Adrenal gland (tissue), 12 donors: ENCODE results near the gene GALR2. TPM values are rescaled to one million over a fixed set of nuclear protein-coding genes. Genes with fewer than 3 reads are reported as not detected.

Experiments used
- DNase-seq, 7 donors: peaks; one replicate each; pipeline ENCODE4 v3.0.0-alpha.2; 2019 to 2020
- H3K27ac ChIP-seq, 5 donors: fragments of 200-600 bp; sonication (generic) in 4 of 5; 1 replicate in 3 of 5; 2 replicates in 2 of 5; pipeline versions ENCODE4 v1.5.1 to v1.8.0; 2016 to 2020; ENCODE audit warnings: mild to moderate bottlenecking in 1 of 5
- H3K27me3 ChIP-seq: fragments of 200-600 bp; 2 replicates; pipeline ENCODE4 v1.8.0; 2021
- H3K36me3 ChIP-seq, 2 donors: fragments of 200-600 bp; replicated peaks in 1 of 2; 1 replicate in 1 of 2; 2 replicates in 1 of 2; pipeline versions ENCODE4 v1.5.1 to v1.8.0; 2018 to 2022
- H3K4me1 ChIP-seq, 2 donors: fragments of 200-600 bp; replicated peaks in 1 of 2; 1 replicate in 1 of 2; 2 replicates in 1 of 2; pipeline versions ENCODE4 v1.5.1 to v1.8.0; 2018 to 2021
- H3K4me3 ChIP-seq, 4 donors: fragments of 200-600 bp; sonication (generic) in 3 of 4; one replicate each; pipeline ENCODE4 v1.5.1; 2016 to 2018
- H3K9me3 ChIP-seq, 3 donors: fragments of 200-600 bp; sonication (generic) in 1 of 3; replicated peaks in 1 of 3; 1 replicate in 2 of 3; 2 replicates in 1 of 3; pipeline versions ENCODE4 v1.5.1 to v1.8.0; 2016 to 2021
- CTCF ChIP-seq, 6 experiments: fragments of 450-650 bp in 4 of 6; fragments of 200-600 bp in 2 of 6; sonication (generic) in 1 of 6; IDR thresholded peaks; 1 replicate in 5 of 6; 2 replicates in 1 of 6; pipeline versions ENCODE4 v1.5.1 to v1.8.0; 2016 to 2021; ENCODE audit warnings: antibody characterized with exemption in 6 of 6, mild to moderate bottlenecking in 2 of 6, moderate library complexity in 1 of 6
- POLR2A ChIP-seq, 2 donors: fragments of 450-650 bp; IDR thresholded peaks; one replicate each; pipeline ENCODE4 v1.6.1; 2017; ENCODE audit warnings: antibody characterized with exemption in 2 of 2, mild to moderate bottlenecking in 2 of 2, moderate library complexity in 1 of 2
- WGBS, 4 donors: extraction: QIAGEN DNeasy Blood & Tissue Kit in 2 of 4; methylation state at CpG; one replicate each; pipeline versions ENCODE4 v1.1.5 to v1.1.7; 2013 to 2017; 5-methylcytosine and 5-hydroxymethylcytosine counted together
- intact Hi-C, 2 donors: fragments of 100-400 bp; cut with DNase I; formaldehyde crosslinking; loops; one replicate each; pipeline versions ENCODE4 v1.14.1 to v1.15.0; 2022 to 2023
- polyA plus RNA-seq, 3 donors: library from polyadenylated mRNA; stranded (reverse); fragments of 200-250 nt in 2 of 3; fragments of 350-450 nt in 1 of 3; fragmentation: Illumina TruSeq in 1 of 3; extraction: RNeasy Lipid Tissue Mini Kit (QIAGEN cat#74804) in 1 of 3; gene quantifications; one replicate each; pipeline ENCODE4 v1.2.3, GENCODE V29; 2013 to 2014
- total RNA-seq, 9 donors: library from RNA; depleted of rRNA in 4 of 9; stranded (reverse); fragments of >200 nt in 4 of 9; fragments of 120-200 nt in 1 of 9; fragmentation: NEBNext Ultra II Directional in 1 of 9; extraction: Animal tissue kit (Norgen Biotek cat#: 25700) in 1 of 9; gene quantifications; one replicate each; pipeline versions ENCODE4 v1.1.0 to v1.2.4, GENCODE V29; 2013 to 2023
- donor health status: healthy with polysubstance abuse.
- donor health status: Bipolar disorder and iron deficiency.
- donor health status: DM: yes; HTN: yes; CAD: no.
- donor health status: DM: no; HTN: no; CAD: no.
- donor health status: DM: no; HTN: no; CAD: no.
- donor health status: DM: yes; HTN: yes; CAD: no.

The GALR2 gene
- total and polyA plus RNA-seq, 12 donors, result 0.27 TPM; not detected in 11

- Histone ChIP-seq H3K4me3 (no peak overlapping the region), H3K9me3 (no peaks in the 10 kb centered on the region), H3K4me1 (peaks cover 7 to 22% of the 10 kb centered on the region in 2 donors), H3K36me3 (peaks cover 0 to 9% of the 10 kb centered on the region in 2 donors), H3K27ac (no peak overlapping the region), H3K27me3 (no peaks in the 10 kb centered on the region)
- 71 to 83% (median 75%) methylated on average over 12 to 13 of the region's 13 CpGs for WGBS, 4 donors
- TF ChIP-seq POLR2A (IDR thresholded peaks at IDR 0.05) (no peak), CTCF (IDR thresholded peaks at IDR 0.05) (no peak)
- intact Hi-C loops, result no loop called here
- DNase-seq, result no peak
Observed at GRCh38 chr17:76034428-76035350, 39.9 kb upstream of the GALR2 start.

- H3K9me3 ChIP-seq, result no peaks in the 10 kb centered on the region
- peaks cover 7 to 18% of the 10 kb centered on the region in 2 donors for H3K4me1 ChIP-seq
- H3K27me3 ChIP-seq, result no peaks in the 10 kb centered on the region
- peaks cover 0 to 29% of the 10 kb centered on the region in 2 donors for H3K36me3 ChIP-seq
- no peak overlapping the region for H3K4me3 ChIP-seq
- TF ChIP-seq CTCF (IDR thresholded peaks at IDR 0.05) (no peak), POLR2A (IDR thresholded peaks at IDR 0.05) (no peak)
- intact Hi-C loops, result no loop called here
- 45 to 61% (median 51%) methylated on average over 12 to 22 of the region's 22 CpGs for WGBS, 4 donors
- peak overlapping the region in 1 of 5 donors; percentile 8 for H3K27ac ChIP-seq
- no peak for DNase-seq
Observed at GRCh38 chr17:76036497-76037261, 37.9 kb upstream of the GALR2 start.

GRCh38 chr17:76038050-76038449 lies 36.5 kb upstream of the GALR2 start:
- H3K27me3 ChIP-seq, result no peaks in the 10 kb centered on the region
- peaks cover 0 to 42% of the 10 kb centered on the region in 2 donors for H3K36me3 ChIP-seq
- H3K4me3 ChIP-seq, result no peak overlapping the region
- H3K4me1 ChIP-seq, result peaks cover 0 to 10% of the 10 kb centered on the region in 2 donors
- H3K9me3 ChIP-seq, result no peaks in the 10 kb centered on the region
- 91 to 94% (median 93%) methylated on average over 3 of the region's 3 CpGs for WGBS, 4 donors
- no peak for DNase-seq
- TF ChIP-seq POLR2A (IDR thresholded peaks at IDR 0.05), result no peak
- no peak for TF ChIP-seq CTCF (IDR thresholded peaks at IDR 0.05)
- intact Hi-C loops, result no loop called here
- H3K27ac ChIP-seq, result no peak overlapping the region

GRCh38 chr17:76039121-76039520 lies 35.5 kb upstream of the GALR2 start:
- Histone ChIP-seq H3K27ac (peak overlapping the region in 2 of 5 donors; percentile 54 to 80), H3K4me1 (peaks cover 0 to 10% of the 10 kb centered on the region in 2 donors), H3K4me3 (no peak overlapping the region), H3K9me3 (no peaks in the 10 kb centered on the region), H3K36me3 (peaks cover 0 to 53% of the 10 kb centered on the region in 2 donors), H3K27me3 (no peaks in the 10 kb centered on the region)
- peak in 5 of 7 donors; percentile 45 to 85 (median 64) for DNase-seq
- TF ChIP-seq CTCF (IDR thresholded peaks at IDR 0.05) (no peak), POLR2A (IDR thresholded peaks at IDR 0.05) (no peak)
- intact Hi-C loops, result no loop called here
- 35 to 56% (median 46%) methylated on average over 4 to 6 of the region's 6 CpGs for WGBS, 4 donors
